AG09319 (cell line): ENCODE results near the gene DUSP22.

Experiments used
- DNase-seq: peaks from one replicate; pipeline ENCODE4 v3.0.0-alpha.2; 2010; ENCODE audit warnings: low read depth; ENCODE audit errors: extremely low read depth
- CTCF ChIP-seq: IDR thresholded peaks from 2 replicates; pipeline ENCODE4 v1.5.1; 2011; ENCODE audit warnings: low read depth, mild to moderate bottlenecking, inconsistent platforms, low read length, moderate library complexity

Gene DUSP22

GRCh38 chr6:397056-397455, 104.8 kb downstream of the DUSP22 start:
- DNase-seq = no peak
- TF ChIP-seq CTCF = no peak

- DNase-seq = no peak
- no peak for TF ChIP-seq CTCF
Observed at GRCh38 chr6:397604-398003, 105.3 kb downstream of the DUSP22 start.

- TF ChIP-seq CTCF = no peak
- DNase-seq = no peak
Observed at GRCh38 chr6:398065-398464, 105.8 kb downstream of the DUSP22 start.

- TF ChIP-seq CTCF = no peak
Observed at GRCh38 chr6:398558-399078, 106.3 kb downstream of the DUSP22 start.

GRCh38 chr6:399785-400534, 107.7 kb downstream of the DUSP22 start:
- TF ChIP-seq CTCF = no peak
- no peak for DNase-seq

More at GRCh38 chr6:398558-399078, 106.3 kb downstream of the DUSP22 start:
- DNase-seq = no peak

- no peak for TF ChIP-seq CTCF
- DNase-seq = no peak
Observed at GRCh38 chr6:400815-401214, 108.5 kb downstream of the DUSP22 start.
